Measurements from ENCODE around the gene DIS3L2. TPM values are rescaled to one million over a fixed set of nuclear protein-coding genes. Genes with fewer than 3 reads are reported as not detected.
"Not testable (repeated sequence)": the region's sequence is repeated elsewhere in the genome, so short reads cannot be mapped to it uniquely, and the experiment has no call there.

Gene DIS3L2
- total and polyA plus RNA-seq, 12 donors = 20.0 to 54.7 (median 30.5) TPM

GRCh38 chr2:232310121-232310520, 348.6 kb downstream of the DIS3L2 start:
- intact Hi-C loops (cut with DNase I) = no loop called here
- WGBS, 4 donors = 90 to 94% (median 92%) methylated on average over 9 of the region's 9 CpGs
- Histone ChIP-seq H3K4me1 (replicated peaks in 1 of 2) (peaks cover 8 to 14% of the 10 kb centered on the region in 2 donors), H3K27me3 (no peaks in the 10 kb centered on the region), H3K36me3 (replicated peaks in 1 of 2) (no peaks in the 10 kb centered on the region), H3K4me3 (no peak overlapping the region), H3K9me3 (replicated peaks in 1 of 3) (no peaks in the 10 kb centered on the region), H3K27ac (no peak overlapping the region)
- TF ChIP-seq CTCF (IDR thresholded peaks at IDR 0.05) (no peak), POLR2A (IDR thresholded peaks at IDR 0.05) (no peak)
- no peak for DNase-seq

- 86 to 100% (median 90%) methylated on average over 1 of the region's 1 CpG for WGBS, 4 donors
- Histone ChIP-seq H3K9me3 (replicated peaks in 1 of 3) (no peaks in the 10 kb centered on the region), H3K4me1 (replicated peaks in 1 of 2) (peaks cover 11 to 16% of the 10 kb centered on the region in 2 donors), H3K36me3 (replicated peaks in 1 of 2) (no peaks in the 10 kb centered on the region), H3K27me3 (no peaks in the 10 kb centered on the region), H3K4me3 (no peak overlapping the region), H3K27ac (no peak overlapping the region)
- intact Hi-C loops (cut with DNase I) = no loop called here
- DNase-seq = no peak
- no peak for TF ChIP-seq POLR2A (IDR thresholded peaks at IDR 0.05)
- no peak for TF ChIP-seq CTCF (IDR thresholded peaks at IDR 0.05)
These were observed 349.2 kb downstream of the DIS3L2 start for GRCh38 chr2:232310696-232311095.

- WGBS, 4 donors = 95 to 100% (median 97%) methylated on average over 2 of the region's 2 CpGs
- intact Hi-C loops (cut with DNase I); H3K27ac ChIP-seq; H3K9me3 ChIP-seq (replicated peaks in 1 of 3); H3K36me3 ChIP-seq (replicated peaks in 1 of 2); H3K4me3 ChIP-seq; H3K27me3 ChIP-seq: not testable (repeated sequence)
- DNase-seq = peak in 1 of 7 donors; percentile 2
- H3K4me1 ChIP-seq (replicated peaks in 1 of 2) = peaks cover 6 to 28% of the 10 kb centered on the region in 2 donors
These were observed 352.1 kb downstream of the DIS3L2 start for GRCh38 chr2:232313645-232314044.

GRCh38 chr2:232315049-232315922, 353.8 kb downstream of the DIS3L2 start:
- TF ChIP-seq POLR2A (IDR thresholded peaks at IDR 0.05) (no peak), CTCF (IDR thresholded peaks at IDR 0.05) (peak in 4 of 6 experiments; percentile 17 to 44 (median 32))
- peak overlapping the region in 3 of 5 donors; percentile 59 to 87 (median 73) for H3K27ac ChIP-seq
- H3K36me3 ChIP-seq (replicated peaks in 1 of 2) = no peaks in the 10 kb centered on the region
- intact Hi-C loops (cut with DNase I) = no loop called here
- no peak overlapping the region for H3K4me3 ChIP-seq
- H3K4me1 ChIP-seq (replicated peaks in 1 of 2) = peaks cover 6 to 28% of the 10 kb centered on the region in 2 donors
- WGBS, 4 donors = 73 to 87% (median 78%) methylated on average over 11 to 12 of the region's 12 CpGs
- no peaks in the 10 kb centered on the region for H3K9me3 ChIP-seq (replicated peaks in 1 of 3)
- DNase-seq = peak in 6 of 7 donors; percentile 54 to 84 (median 65)
- H3K27me3 ChIP-seq = no peaks in the 10 kb centered on the region
